ENCODE measurements around the gene TLX2.

GRCh38 chr2:74556159-74556558, 41.9 kb downstream of the TLX2 start:
- no peak for TF ChIP-seq CTCF (IDR thresholded peaks at IDR 0.05)
- TF ChIP-seq ELK1 (IDR thresholded peaks at IDR 0.05; ENCODE audit: low read depth, low read length), result no peak
- TF ChIP-seq MAX (IDR thresholded peaks at IDR 0.05), result no peak
- no peak for TF ChIP-seq RAD21 (conservative IDR thresholded peaks at IDR 0.05 in 1 of 2, IDR thresholded peaks at IDR 0.05 in 1 of 2)
- TF ChIP-seq POLR2A (IDR thresholded peaks at IDR 0.05; ENCODE audit: low read length), result no peak
- TF ChIP-seq KDM1A (IDR thresholded peaks at IDR 0.05; ENCODE audit: low read depth), result no peak
- TF ChIP-seq PBX3 (IDR thresholded peaks at IDR 0.05), result no peak
- TF ChIP-seq HMGXB4 (CRISPR knock-in tag; IDR thresholded peaks at IDR 0.05; ENCODE audit: borderline replicate concordance), result no peak
- no peak for TF ChIP-seq CEBPB (IDR thresholded peaks at IDR 0.05)
- no peak for TF ChIP-seq USF2 (IDR thresholded peaks at IDR 0.05)

Measured in A549 (cell line).